GM19025 (cell line): ENCODE measurements around the gene MLX.
A peak's percentile ranks its signal among the peaks of the same experiment; 100 is the strongest.
"Not testable (repeated sequence)": the region's sequence is repeated elsewhere in the genome, so short reads cannot be mapped to it uniquely, and the experiment has no call there.

Experiments
- ATAC-seq: cut with Tn5 transposase; IDR thresholded peaks from one replicate; pipeline ENCODE4 v1.9.1; 2021; ENCODE audit warnings: mild to moderate bottlenecking, low read depth, moderate library complexity; ENCODE audit not compliant: unreplicated experiment

Gene MLX

DNA sequence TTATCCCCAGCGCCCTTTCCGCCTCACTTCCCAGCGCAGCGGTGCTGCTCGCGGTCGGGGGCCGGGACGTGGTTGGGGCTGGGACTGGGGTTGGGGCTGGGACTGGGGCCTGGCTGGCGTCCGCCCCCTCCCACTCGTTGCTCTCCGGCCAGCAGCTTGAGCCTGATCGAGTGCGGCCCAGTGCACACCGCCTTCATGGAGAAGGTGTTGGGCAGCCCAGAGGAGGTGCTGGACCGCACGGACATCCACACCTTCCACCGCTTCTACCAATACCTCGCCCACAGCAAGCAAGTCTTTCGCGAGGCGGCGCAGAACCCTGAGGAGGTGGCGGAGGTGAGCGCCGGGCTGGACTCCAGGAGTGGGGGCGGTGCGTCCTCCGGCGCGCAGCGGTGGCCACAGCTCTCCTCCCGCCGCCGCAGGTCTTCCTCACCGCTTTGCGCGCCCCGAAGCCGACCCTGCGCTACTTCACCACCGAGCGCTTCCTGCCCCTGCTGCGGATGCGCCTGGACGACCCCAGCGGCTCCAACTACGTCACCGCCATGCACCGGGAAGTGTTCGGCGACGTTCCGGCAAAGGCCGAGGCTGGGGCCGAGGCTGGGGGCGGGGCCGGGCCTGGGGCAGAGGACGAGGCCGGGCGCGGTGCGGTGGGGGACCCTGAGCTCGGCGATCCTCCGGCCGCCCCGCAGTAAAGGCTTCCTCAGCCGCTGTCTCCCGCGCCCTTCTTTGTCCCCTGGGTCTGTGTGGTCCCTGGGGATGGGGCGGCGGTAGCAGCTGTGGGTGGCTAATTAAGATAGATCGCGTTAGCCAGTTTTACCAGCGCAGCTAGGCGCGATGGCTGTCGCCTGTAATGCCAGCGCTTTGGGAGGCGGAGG, 12.4 kb upstream of the MLX start:
- peak; percentile 83 for ATAC-seq

DNA sequence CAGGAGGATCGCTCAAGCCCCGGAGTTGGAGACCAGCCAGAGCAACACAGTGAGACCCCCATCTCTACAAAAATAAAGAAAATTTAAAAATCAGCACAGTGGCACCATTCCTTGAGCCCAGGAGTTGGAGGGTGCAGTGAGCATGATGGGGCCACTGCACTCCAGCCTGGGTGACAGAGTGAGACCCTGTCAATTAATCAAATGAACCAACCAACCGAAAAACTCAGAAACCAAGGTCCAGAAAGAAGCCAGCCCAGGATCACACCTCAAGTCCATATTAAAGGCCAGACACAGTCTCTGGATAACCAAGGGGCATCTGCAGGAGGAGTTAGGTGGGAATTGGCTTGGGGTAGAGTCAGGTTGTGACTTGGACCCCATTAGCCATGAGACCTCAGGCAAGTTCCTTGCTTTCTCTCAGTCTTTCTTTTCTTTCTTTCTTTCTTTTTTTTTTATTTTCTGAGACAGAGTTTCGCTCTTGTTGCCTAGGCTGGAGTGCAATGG, 11.7 kb upstream of the MLX start:
- no peak for ATAC-seq

DNA sequence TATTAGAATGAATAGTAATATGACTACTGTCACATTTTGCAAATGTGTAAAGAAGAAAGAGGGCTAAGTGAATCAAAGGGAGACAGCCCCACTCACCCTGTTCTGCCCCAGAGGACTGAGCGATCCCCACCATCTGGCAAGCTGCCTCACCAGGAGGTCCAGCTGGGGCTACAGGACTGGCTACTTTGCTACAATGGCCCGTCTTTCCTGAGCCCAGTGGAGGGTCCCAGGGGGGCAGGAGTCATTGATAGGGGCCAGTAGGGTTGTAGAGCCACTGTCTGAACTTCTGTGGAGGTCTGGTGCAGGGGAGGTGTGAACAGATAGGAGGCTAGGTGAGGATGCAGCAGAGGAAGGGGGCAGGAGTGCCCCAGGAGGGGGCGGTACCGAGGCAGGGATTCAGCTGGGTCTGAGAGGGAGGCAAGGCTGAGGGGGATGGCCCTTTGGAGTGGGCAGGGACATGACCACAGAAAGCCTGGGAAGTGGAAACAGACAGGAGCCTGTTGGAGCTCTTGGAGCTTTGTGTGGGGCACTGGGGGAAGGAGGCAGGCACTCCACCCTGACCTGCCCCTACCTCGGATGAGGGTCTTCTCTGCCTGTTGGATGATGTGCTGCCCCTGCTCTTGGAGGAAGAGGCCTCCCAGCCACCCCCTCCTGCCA, 10.8 kb upstream of the MLX start:
- not testable (repeated sequence) for ATAC-seq

DNA sequence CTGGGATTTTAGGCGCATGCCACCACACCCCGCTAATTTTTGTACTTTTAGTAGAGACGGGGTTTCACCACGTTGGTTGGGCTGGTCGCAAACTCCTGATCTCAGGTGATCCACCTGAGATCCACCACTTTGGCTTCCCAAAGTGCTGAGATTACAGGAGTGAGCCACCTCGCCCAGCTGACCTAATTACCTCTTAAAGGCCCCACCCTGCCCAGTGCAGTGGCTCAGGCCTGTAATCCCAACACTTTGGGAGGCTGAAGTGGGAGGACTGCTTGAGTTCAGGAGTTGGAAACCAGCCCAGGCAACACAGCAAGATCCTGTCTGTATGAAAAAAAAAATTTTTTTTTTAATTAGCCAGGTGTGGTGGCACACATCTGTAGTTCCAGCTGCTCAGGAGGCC, 7.8 kb upstream of the MLX start:
- ATAC-seq = no peak

DNA sequence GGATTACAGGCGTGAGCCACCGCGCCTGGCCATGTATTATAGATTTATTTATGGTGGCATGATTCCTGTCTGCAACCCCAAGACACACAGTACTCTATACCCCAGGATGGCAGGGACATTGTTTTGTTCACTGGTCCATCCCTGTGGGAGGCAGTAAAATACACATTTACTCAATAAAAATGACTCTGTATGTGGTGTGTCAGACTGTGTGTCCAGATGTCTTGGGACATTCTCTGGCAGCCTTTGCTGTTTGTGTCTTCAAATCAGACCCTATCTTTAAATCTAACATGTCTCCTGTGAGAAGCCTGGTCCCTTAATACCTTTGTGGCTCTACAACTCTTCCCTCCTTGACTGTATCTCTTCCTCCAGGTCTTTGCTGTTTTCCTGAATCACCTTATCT, 6.7 kb upstream of the MLX start:
- no peak for ATAC-seq

DNA sequence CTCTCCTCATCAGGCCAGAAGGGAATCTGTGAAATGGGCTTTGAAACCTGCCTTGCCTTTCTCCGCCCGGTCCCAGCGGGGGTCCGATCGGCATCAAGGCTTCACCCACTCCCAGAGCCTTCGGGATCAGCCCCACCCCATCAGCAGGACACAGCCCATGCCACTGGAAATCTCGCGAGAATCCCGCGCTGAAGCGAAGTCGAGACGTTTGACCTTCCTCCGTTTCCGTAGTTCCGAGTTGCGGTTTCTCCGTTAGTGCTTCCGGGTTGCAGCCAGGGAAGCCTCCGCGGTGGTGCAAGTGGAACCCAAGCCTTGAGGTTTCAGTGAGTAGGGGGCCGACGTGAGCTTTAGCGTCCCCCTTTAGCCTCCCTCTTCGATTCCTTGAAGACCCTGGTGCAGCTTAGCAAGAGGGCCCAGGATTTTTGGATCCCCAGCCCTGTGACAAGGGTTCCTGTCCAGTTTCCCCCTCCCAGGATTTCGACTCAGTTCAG, 5.0 kb upstream of the MLX start, which contains the start of gene COASY:
TSS of gene COASY (plus strand) at position 252 of the 491 bp plus-strand sequence. CDS start 475 bp downstream, outside the sequence.
- no peak for ATAC-seq

DNA sequence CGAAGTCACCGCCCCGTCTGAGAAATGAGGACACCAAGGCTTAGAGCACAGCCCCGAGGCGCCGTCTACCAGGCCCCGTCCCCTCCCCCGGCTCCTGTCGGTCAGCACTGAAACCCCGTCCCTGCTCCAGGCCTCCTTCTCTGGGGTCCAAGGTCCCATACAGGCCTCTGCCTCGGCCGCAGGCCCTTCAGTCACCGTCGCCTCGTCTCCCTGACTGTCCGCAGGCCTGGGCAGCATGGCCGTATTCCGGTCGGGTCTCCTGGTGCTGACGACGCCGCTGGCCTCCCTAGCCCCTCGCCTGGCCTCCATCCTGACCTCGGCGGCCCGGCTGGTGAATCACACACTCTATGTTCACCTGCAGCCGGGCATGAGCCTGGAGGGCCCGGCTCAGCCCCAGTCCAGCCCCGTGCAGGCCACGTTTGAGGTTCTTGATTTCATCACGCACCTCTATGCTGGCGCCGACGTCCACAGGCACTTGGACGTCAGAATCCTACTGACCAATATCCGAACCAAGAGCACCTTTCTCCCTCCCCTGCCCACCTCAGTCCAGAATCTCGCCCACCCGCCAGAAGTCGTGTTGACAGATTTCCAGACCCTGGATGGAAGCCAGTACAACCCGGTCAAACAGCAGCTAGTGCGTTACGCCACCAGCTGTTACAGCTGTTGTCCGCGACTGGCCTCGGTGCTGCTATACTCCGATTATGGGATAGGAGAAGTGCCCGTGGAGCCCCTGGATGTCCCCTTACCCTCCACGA, 4.3 kb upstream of the MLX start:
- ATAC-seq = no peak

DNA sequence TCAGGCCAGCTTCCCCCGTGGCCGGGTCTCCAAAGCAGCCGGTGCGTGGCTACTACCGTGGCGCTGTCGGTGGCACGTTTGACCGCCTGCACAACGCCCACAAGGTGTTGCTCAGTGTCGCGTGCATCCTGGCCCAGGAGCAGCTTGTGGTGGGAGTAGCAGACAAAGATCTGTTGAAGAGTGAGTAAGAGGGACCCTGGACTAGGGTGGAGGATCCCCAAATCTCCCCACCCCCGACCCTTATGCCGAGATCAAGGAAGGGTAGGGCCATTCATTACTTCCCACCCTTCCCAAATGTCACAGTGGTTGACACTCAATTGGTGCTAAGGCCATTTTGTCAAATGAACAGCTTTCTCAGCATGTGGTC, 3.8 kb upstream of the MLX start:
- ATAC-seq = no peak

DNA sequence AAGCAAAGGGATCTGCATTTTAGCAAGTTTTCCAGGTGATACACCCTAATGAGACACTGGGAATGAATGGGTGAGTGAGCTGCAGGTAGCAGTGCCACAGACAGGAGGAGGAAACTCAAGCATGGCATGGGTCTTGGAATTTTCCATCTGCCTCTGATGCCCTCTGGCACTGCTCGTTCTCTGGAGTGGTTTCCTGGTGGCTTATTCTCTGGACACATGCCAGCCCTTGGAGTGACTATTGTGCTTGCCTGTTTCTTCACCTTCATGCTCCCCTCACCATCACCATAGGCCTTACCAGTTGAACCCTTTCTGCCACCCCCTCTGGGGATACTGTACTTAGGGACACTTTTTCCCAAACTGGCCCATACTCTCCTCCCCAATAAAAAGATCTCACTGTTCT, 3.4 kb upstream of the MLX start:
- ATAC-seq = no peak

DNA sequence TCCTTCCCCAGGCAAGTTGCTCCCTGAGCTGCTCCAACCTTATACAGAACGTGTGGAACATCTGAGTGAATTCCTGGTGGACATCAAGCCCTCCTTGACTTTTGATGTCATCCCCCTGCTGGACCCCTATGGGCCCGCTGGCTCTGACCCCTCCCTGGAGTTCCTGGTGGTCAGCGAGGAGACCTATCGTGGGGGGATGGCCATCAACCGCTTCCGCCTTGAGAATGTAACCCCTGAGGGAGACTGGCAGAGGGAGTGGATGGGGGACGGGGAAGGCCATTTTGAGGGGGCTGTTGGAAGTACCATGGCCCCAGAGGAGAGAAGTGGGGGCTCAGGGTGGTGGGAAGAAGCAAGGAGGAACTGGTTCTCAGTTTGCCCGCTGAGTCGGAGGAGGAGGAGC, 3.0 kb upstream of the MLX start:
- no peak for ATAC-seq

DNA sequence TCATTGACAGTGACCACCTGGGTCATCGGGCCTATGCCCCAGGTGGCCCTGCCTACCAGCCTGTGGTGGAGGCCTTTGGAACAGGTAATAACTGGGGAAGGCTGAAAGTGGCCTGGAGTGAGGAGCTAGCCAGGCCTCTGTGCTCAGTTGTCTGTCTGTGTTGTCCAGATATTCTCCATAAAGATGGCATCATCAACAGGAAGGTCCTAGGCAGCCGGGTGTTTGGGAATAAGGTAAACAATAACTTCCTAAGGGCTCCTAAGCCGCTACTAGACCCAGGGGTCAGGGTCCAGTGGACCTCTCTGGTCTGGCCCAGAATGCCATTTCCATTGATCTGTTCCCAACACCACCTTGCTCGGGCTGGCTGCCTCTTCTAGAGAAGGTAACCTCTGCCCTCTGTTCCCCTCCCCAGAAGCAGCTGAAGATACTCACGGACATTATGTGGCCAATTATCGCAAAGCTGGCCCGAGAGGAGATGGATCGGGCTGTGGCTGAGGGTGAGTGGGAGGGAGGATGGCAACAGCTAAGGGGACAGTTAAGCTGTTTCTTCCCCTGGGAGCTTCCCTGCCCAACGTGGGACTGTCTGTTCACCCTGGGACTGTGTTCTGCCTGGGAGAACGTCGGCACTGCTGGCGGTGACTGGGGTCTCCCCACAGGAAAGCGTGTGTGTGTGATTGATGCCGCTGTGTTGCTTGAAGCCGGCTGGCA, 1.9 kb upstream of the MLX start:
- no peak for ATAC-seq

DNA sequence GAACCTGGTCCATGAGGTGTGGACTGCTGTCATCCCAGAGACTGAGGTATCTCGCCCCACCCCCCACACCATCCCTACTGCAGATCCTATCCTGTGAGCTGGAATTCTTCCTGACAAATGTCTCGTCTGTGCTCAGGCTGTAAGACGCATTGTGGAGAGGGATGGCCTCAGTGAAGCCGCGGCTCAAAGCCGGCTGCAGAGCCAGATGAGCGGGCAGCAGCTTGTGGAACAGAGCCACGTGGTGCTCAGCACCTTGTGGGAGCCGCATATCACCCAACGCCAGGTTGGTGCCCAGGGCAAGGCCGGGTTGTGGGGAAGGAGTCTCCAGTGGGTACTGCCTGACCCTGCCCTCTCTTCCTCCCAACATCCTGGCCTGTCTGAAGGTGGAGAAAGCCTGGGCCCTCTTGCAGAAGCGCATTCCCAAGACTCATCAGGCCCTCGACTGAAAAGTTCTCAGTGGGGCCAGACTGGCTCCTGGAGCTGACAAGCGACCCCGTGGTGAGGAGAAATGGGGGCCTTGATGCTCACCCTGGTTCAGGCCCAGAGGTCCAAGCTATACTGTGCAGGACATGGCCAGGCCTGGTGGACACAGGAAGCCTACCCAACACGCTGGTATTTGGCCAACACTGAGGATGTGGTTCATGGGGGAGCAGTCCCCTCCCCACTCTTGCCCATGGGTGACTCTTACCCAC, 1.2 kb upstream of the MLX start:
- ATAC-seq = no peak

DNA sequence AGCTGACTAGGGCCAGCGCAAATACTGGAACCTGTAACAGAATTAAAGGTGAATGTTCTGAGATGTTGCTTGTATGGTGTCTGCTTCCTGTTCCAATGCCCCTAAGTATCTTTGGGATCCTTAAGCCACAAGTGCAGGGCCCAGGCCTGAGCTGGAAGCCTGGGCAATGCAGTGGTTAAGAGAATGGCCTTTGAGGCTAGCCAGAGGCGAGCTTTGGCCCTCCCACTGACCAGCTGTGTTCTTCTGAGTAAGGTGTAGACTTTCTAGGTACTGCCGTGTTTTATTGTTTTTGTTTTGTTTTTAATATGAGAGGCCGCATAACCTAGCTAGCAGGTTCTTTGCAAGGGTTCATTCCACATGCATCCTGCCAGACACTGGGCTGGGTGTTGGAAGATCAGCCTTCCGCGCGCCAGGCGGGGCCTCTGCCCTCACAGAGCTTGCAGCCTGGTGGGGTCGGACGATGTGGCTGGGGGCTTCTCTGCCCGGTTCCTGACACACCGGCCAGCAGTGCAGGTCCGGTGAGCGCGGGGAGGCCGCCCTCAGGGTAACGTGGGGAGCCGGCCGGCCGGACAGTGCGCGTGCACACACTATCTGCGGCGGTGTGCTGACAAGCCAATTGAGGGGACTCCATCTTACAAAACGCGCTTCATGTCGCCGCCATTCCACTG, 551 bp upstream of the MLX start:
- no peak for ATAC-seq

DNA sequence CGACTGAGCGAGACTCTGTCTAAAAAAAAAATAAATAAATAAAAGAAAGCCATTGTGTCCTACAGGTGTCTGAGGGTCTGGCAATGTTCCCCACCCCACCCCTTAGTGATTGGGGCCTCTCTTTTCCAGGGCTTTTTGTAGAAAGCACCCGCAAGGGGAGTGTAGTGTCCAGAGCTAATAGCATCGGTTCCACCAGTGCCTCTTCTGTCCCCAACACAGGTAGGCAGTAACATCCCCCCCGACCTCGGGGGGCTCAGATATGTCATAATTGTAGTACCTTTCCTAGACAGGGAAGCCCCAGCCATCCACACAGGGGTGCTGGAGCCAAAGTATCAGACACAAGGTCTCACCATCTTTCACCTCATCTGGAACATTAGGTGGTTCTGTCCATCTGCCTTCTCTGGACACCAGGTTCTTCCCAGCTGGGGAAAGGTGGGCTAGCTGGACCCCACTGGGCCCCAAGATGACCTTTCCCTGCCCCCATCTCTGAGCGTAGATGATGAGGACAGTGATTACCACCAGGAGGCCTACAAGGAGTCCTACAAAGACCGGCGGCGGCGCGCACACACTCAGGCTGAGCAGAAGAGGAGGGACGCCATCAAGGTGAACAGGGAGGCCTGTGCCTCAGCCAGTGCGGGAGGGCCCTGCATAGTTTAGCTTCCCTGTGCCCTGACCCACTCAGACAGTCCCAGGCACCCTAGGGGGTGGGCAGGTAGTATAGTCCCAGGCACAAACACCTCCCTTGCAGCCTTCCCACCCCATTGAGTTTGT, 1.6 kb downstream of the MLX start:
- no peak for ATAC-seq

DNA sequence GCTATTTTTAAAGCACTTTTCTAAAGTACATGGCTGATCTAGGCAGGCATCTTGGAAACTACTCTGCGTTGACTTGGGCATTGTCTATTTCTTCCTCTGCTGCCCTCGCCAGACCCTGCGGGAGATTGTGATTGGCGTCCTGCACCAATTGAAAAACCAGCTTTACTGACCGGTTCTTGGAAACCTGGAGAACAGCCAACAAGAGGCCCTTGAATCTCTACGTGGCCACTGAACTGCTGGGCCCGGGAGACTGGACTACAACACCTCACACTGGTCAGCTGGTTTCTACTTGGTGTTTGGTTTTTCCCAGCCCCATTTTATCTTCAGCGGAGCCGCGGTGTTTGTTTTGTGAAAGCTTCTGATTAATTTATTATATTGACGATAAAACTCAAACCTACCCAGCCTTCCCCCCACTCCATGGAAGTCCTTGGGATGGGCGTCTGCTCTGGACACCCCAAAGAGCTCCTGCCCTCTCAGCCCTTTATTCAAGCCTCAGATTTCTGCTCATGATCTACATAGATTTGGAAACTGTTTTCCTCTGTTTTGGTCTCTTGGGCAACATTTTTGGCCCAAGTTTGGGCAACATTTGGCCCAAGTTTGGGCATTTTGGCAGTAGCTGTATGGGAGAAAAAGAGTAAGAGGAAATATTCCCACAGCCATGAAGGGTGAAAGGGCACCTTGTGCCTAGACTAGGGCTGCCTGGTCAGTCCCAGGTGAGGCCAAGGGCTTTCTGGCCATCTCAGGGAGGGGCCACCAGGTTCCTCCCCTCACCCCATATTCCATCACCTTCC, 4.7 kb downstream of the MLX start:
- ATAC-seq = no peak

DNA sequence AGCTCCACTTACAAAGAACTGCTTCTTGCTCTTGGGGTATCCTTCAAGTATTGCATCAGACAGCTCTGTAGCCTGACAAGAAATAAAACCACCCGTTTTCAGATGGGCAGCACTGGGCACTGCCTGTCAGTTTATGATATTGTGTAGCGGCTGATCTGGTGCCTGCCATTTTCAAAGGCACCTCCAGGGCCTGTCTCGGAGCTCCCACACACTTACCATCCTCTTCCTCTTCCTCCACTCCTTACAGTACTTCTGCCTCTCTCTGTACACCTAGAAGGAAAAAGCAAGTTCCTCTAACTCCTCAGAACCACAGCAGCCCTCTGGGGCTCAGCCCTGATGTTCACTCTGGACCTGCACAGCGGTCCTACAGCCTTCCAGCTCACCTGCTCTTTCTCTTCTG, 6.2 kb downstream of the MLX start:
- no peak for ATAC-seq

DNA sequence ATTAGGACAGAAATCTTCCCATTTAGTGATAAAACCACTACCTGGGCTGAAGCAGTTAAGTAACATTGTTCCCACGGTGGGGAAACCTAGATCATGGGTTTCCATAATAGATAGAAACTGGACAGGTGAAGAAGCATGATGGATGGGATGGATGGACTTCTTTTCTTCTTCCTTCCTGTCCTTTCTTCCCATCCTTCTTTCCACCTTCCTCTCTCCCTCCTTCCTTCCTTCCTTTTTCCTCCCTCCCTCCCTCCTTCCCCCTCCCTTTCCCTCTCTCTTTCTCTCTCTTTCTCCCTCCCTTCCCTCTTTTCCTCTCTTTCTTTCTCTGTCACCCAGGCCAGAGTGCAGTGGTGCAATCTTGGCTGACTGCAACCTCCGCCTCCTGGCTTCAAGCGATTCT, 7.6 kb downstream of the MLX start:
- ATAC-seq = no peak

DNA sequence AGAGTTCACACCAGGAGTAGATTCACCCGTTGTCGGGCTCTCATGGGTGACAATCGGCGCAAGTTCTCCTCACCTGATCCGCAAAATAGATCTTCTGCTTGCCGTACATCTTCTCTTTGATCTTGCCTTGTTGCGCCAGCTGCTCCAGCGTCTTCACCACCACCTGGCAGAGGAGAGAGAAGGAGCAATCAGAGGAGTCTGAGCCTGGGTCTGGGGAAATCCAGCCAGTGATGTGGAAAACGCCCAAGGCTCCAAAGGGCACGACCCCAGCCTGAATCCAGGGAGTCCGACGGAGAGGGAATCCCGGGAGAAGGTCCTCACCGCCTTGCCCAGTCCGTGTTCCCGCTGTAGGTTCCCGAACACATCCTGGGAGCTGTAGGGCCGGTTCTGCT, 10.2 kb downstream of the MLX start:
- ATAC-seq = no peak
